ENCODE results near the gene LRP1B. TPM values are rescaled to one million over a fixed set of nuclear protein-coding genes. Genes with fewer than 3 reads are reported as not detected.
A peak's percentile ranks its signal among the peaks of the same experiment; 100 is the strongest.

LRP1B gene
- total RNA-seq, 1 experiment from 2014 or later = 0.11 TPM

- no peak for DNase-seq (ENCODE audit: low read depth)
Observed at GRCh38 chr2:141770530-141770929, 360.3 kb downstream of the LRP1B start.

GRCh38 chr2:141767691-141768090 is 363.1 kb downstream of the LRP1B start:
- no peak for DNase-seq (ENCODE audit: low read depth)

- peak; percentile 8 for DNase-seq (ENCODE audit: low read depth)
Observed at GRCh38 chr2:141767051-141767450, 363.8 kb downstream of the LRP1B start.

DNA sequence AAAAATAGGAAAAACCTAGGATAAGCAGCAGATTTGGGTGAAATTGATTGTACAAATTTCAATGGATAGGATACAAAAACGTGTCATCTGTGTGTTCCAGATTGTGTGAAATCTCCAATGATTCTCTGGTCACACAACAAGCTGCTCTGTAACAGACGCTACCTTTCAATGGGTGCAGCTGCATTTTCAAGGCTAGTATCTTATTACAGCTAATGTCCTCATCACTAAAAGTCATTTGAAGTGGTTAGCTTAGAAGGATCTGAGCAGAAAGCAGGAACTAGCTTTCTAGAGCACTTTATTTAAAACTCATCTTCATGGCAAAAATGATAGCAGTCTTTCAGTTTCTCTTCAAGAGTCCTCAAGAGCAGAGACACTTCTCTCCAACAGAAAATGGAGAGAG is 364.6 kb downstream of the LRP1B start:
- no peak for DNase-seq (ENCODE audit: low read depth)

- no peak for DNase-seq (ENCODE audit: low read depth)
Observed at GRCh38 chr2:141748616-141749015, 382.2 kb downstream of the LRP1B start.

DNA sequence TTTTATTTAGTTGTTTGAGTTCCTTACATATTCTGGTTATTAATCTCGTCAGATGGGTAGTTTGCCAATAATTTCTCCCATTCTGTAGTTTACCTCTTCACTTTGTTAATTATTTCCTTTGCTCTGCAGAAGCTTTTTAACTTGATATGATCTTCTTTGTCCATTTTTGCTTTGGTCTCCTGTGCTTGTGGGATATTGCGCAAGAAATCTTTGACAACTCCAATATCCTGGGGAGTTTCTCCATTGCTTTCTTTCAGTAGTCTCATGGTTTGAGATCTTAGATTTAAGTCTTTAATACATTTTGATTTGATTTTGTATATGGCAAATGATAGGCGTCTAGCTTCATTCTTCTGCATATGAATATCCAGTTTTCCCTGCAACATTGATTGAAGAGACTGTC is 389.2 kb downstream of the LRP1B start:
- no peak for DNase-seq (ENCODE audit: low read depth)

- no peak for DNase-seq (ENCODE audit: low read depth)
Observed at GRCh38 chr2:141737492-141738255, 393.1 kb downstream of the LRP1B start.

DNA sequence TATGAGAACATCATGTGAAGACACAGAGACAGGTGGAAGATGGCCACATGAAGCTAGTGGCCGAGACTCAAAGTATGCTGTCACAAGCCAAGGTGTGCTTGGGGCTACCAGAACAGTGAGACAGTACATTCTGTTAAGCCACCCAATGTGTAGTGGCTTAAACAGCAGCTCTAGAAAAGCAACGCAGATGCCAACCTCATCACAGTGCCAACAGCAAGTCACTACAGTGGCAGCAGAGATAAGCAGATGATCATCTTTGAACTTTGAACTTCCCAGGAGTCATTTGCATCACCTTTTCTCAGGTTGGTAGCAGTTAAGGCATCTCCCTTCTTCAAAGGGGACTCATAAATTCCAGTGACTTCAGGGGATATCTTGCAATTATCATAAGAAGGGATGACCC is 394.4 kb downstream of the LRP1B start:
- DNase-seq (ENCODE audit: low read depth) = no peak

DNA sequence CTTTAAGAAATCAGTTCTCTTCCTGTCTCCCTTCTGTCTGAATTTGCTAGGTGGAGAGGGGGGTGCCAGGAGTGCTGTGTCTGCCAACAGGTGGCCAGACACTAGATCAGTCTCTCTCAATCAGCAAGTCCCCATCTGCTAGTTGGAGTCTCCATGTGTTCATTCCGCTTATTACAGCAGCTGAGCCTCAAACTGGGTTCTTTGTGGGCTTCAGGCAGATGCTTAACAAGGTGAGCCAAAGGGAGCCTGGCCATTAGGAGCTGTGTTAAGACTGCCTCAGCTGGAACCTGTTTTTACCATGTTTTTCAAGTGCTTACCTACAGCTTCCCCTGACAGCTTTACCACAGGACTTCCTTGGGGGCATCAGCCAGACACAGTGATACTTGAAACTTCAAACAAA is 401.9 kb downstream of the LRP1B start:
- no peak for DNase-seq (ENCODE audit: low read depth)

DNA sequence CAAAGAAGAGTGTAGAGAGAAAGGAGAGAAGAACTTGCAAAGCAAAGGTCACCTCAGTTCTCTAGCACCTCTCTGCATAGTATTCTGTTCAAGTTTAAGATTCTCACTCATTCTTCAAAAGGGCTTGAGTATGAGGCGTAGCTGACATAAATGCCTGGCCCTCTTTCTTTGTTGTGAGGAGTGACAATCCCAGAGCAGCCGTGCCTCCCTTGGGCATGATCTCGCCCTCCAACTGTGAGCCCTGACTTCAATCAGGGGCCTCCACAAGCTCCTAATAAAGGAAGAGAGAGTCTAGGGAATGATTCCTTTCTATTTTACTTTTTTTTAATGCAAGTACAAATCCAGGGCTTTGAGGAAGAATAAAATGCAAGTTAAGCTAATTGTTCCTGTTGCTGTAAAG is 402.7 kb downstream of the LRP1B start:
- DNase-seq (ENCODE audit: low read depth) = no peak

DNA sequence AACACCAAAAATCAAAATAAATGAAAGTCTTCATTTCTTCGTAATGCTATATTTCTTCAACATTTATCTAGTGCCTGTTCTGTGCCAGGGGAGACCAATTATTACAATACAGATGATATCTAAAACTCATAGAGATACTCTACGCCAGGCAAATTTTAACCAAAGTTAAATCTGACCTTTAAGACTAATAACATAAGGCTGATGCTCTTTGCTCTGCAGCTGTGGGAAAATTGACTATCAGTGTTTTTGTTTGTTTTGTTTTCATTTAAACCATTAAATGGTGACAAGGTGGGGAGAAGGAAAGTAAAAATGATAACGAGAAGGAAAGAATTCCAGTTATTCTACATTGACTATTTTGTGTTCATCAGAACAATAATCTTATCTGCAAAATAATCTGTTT is 406.4 kb downstream of the LRP1B start:
- DNase-seq (ENCODE audit: low read depth) = no peak

- no peak for DNase-seq (ENCODE audit: low read depth)
Observed at GRCh38 chr2:141723814-141724213, 407.0 kb downstream of the LRP1B start.

DNA sequence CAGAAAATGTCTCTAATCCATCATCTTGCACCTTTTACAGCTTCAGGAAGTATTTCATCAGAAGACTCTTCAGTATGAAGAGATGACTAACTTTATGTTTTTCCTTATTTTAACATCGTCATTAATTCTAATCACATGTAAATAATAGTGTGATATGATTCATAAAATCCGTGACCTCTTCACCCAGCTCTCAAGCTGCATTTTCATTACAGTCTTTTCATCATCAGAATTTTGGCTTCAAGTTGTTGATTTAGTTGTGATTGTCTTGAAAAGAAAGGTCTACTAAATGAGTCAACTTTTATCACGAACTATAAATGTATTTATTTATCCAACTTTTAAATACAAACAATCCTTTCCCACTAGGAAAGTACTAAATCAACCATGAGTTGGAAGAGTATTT is 410.3 kb downstream of the LRP1B start:
- no peak for DNase-seq (ENCODE audit: low read depth)

DNA sequence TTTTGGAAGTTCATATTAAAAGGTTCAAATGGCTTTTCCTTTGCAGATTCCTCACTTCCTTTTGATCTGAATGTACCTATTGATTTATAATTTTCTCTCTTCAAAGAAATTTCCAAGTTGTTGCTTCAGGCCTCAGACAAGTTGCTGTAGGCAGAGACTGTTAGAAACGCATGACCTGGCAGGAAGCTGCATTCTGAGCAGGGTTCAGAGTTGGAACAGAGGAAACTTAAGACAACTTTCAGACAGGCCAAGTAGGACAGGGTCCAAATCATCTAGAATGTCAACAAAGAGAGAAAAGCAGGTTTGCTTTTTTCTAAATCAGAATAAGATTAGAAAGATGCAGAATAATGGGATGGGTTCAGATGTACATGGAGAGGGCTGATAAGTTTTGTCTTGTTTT is 416.3 kb downstream of the LRP1B start:
- DNase-seq (ENCODE audit: low read depth) = no peak

GRCh38 chr2:141711627-141712026 is 419.2 kb downstream of the LRP1B start:
- DNase-seq (ENCODE audit: low read depth) = no peak

DNA sequence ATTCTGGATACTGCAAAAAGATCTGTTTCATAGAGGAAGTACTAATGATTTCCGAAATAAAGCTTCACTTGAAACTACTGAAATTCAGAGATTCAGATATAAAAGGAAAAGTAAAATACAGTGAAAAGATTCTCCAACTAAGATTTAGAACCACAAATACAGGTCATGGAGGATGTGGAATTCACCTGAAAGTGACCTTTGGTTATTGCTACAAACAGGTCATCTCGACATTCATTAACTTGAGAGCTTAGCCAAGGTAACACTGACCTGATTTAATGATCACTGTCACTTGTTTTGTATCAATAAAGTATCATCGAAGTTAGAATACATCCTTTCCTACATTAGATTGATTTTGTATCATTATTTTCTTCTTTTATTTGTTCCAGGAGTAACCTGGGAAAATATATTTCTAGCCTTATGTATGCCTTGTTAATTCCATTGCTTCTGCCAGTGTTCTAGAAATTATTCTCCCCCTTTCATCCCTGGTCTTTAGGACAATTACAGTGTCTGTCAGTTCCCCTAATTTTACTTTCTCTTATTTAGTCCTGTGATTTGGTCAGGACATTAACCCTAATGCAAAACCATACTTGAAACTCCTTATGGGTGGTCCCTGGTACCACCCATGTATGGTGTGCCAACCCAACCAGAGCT is 420.1 kb downstream of the LRP1B start:
- DNase-seq (ENCODE audit: low read depth) = no peak

- DNase-seq (ENCODE audit: low read depth) = no peak
Observed at GRCh38 chr2:141709756-141710155, 421.1 kb downstream of the LRP1B start.

DNA sequence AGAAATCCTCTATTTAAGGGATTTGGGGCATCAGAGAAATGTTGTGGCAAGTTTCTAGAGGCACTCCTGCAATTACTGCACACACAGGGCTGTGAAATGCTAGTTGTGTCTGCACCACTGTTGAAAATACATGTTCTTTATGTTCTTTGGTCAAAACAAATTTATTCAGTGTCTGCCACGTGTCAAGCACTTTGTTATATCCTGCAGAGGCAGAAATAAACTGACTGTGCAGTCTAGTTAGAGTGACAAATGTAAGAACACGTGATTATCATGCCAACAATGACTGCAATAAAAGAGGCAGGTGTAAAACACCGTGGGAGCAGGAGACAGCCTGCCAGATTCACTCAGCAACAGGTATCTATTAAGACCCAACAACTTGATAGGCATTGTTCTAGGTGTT is 423.3 kb downstream of the LRP1B start:
- no peak for DNase-seq (ENCODE audit: low read depth)

GRCh38 chr2:141704541-141704940 is 426.3 kb downstream of the LRP1B start:
- no peak for DNase-seq (ENCODE audit: low read depth)

DNA sequence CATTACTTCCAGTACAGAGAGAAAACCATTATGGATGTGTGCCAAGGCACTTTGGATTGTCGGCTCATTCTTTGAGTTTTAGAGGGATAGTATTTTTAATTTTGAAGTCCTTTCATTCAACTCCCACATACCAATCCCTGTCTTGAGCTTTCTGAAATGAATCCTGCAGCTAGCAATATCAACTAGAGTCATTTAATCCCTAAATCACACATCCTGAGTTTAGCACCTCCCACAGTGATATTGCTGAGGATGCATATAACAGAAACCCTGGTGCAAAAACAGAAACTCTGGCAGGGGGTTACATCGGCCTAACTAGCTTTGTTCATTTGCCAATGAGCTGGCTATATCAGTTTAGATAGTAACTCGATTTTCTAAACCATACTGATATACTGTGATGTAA is 427.3 kb downstream of the LRP1B start:
- no peak for DNase-seq (ENCODE audit: low read depth)

- DNase-seq (ENCODE audit: low read depth) = no peak
Observed at GRCh38 chr2:141701618-141702017, 429.2 kb downstream of the LRP1B start.

- DNase-seq (ENCODE audit: low read depth) = no peak
Observed at GRCh38 chr2:141699573-141699972, 431.2 kb downstream of the LRP1B start.

- no peak for DNase-seq (ENCODE audit: low read depth)
Observed at GRCh38 chr2:141698500-141698899, 432.3 kb downstream of the LRP1B start.

All from LHCN-M2 (cell line).